Mesenteric fat pad (tissue), 1 donor: ENCODE measurements around the gene CBLL1. TPM values are rescaled to one million over a fixed set of nuclear protein-coding genes. Genes with fewer than 3 reads are reported as not detected.

Experiments used
- DNase-seq: peaks from one replicate; pipeline ENCODE4 v3.0.0-alpha.2; 2020; ENCODE audit warnings: low spot score
- total RNA-seq: library from RNA; stranded (reverse); fragmentation: NEBNext Ultra II Directional; extraction: Animal tissue kit (Norgen Biotek cat#: 25700); gene quantifications from one replicate; pipeline ENCODE4 v1.2.1, GENCODE V29; 2021
- donor health status: DM: yes; HTN: yes; CAD: no.

Gene CBLL1
- total RNA-seq, 1 donor from 2014 or later: 23.8 TPM

DNA sequence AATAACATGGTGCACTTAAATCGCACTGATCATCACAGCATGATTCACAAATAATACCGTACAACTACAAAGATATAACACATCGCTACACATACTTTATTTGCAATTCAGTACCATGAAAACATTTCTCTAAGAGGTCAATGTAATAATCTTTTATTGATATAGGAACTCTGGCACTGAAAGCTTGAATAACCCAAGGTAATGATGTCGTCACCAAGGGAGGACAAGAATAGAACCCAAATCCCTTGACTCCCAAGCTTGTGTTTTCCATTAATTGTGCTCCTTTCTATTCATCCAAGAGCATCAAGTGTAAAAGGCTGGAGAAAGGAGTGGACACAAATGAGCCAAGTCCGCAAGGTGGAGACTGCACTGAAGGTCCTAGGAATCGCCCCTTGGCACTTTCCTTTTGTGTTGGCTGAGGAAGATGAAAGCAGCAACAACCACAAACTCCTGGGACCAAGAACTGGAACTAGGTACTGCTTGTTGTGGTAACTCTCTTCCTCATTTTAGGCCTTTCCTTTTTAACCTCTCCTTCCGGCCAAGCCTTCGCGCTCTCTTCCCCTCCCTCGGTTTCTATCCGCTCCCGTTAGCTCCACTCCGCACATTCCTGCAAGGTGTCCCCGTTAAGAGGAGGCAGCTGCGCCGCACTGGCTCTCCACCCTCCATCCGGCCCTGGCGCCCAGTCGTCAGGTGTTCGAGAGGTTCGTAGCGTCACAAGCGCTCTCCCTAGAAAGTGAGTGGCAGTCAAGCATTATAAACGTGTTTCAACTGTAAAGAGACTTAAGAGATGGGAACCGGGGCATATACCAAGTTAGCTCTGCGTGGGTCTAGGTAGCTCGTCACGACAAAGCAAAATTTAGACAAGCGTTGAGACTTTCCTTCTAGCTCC, 1.0 kb upstream of the CBLL1 start:
- DNase-seq: no peak

DNA sequence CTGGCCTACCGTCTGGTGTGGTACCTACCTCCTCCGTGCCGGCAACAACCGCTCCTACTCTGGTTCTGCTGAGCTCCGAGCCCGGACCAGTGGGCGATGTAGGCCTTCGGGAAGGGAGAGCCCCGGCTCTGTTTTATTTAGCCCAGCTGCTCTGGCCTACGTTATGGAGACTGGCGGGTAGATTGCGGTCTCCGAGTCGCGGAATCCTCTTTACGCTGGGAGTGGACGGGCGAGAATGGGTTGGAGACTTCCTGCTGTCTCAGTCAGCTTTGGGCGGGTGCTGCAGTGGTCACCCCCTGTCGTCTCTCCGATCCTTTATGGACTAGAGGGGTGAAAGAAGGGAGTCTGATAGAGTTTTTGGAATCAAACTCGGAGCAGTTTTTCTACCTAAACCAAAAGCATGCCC, 406 bp downstream of the CBLL1 start:
- no peak for DNase-seq

DNA sequence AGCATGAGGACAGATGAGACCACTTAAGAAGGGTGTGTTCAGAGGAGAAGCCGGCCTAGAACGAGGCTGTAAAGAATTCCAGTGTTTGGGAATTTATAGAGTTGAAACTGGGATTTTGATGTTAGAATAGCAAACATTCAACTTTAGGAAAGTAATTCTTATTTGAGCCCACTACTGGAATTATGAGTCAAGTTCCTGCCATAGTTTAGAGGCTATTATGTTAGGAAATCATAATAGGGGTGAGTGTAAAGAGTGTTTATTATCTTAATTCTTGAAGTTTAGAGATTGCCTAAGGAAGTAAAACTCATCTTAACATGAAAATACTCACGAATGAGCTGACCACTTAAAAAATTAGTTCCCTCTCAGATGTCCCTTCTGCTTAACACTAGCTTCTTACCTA, 2.1 kb downstream of the CBLL1 start:
- DNase-seq: no peak

DNA sequence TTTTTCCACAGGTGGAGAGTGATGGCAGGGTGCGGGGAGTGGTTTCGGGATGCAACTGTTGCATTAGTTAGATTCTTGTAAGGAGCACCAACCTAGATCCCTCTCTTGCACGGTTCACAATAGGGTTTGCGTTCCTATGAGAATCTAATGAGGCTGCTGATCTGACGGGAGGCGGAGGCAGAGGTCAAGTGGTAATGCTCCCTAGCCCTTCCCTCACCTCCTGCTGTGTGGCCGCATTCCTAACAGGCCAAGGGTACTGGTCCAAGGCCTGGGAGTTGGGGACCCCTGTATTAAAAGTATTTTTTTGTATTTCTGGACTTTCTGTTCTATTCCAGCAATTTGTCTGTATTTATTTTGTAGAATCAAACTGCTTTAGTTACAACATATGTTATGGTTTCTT, 7.2 kb downstream of the CBLL1 start:
- DNase-seq: no peak

DNA sequence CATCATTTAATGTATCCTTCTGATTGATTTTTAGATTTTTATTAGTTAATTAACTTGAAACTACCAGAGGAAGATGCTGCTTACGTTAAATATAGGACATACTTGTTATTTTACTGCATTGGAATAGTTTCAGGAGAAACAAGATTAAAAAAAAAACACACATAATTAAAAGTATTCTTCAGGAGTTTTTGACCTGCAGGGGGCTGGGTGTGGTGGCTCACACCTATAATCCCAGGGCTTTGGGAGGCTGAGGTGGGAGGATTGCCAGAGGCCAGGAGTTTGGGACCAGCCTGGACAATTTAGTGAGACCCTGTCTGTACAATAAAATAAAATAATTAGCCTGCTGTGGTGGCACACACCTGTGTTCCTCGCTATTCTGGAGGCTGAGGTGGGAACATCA, 10.7 kb downstream of the CBLL1 start:
- no peak for DNase-seq

DNA sequence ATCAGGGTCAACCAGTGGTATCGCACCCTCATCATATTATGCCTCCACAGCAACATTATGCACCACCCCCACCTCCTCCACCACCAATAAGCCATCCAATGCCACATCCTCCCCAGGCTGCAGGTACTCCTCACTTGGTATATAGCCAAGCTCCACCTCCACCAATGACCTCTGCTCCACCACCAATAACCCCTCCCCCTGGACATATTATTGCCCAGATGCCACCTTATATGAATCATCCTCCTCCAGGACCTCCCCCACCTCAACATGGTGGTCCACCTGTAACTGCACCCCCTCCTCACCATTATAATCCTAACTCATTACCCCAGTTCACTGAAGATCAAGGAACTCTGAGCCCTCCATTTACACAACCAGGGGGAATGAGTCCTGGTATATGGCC, 14.7 kb downstream of the CBLL1 start:
- DNase-seq: no peak

DNA sequence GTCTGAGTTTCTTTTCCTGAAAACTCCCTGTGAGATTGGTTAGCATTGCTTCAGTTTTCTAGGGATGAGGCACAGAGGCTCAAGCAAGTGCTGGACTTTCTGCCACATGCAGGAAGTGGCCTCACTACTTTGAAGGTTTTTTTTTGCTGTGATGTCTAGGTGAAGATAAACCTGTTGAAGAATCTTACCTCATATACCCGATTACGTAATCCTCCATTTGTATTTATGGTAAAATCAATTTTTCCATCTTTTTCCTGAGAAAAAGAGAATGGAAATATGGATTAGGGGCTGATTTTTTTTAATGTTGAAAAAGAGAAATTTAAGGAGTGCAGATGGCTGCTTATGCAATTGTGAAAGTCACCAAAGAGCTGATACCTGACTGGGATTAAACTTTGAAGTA, 23.4 kb downstream of the CBLL1 start:
- DNase-seq: no peak

DNA sequence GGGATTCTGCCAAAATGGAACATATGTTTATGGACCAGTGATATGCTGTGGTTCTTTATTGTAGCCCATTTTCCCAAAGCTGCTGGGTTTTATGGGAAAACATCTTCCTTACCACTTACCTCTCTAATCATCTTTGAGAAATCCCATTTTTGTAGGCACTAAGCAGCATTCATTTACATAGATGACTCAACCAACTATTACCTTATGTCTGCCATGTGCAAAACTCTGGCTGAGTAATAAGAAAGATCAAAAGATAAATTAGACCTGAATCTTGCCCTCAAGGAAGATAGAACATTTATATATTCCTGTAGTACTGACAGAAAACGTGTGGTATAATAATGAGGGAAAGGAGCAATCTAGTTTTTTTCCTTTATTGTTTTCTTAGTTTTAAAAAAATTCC, 24.3 kb downstream of the CBLL1 start:
- DNase-seq: no peak

DNA sequence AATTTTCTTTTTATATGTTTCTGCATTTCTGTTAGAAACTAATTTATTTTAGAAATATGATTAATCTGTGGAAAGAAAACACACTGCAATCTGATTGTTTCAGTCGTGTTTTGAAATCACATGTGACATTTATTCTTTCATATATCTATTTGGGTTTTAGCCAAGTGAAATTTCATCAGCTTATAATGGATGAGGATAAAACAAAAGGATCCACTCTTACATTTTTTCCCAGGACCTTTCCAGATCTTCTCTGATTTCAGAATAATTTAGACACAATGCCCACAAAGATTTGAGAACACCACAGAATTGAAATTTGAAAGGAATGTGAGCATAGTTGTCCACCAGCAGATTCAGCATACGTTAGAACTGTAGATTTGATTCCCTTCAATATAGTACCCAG, 29.1 kb downstream of the CBLL1 start:
- no peak for DNase-seq

DNA sequence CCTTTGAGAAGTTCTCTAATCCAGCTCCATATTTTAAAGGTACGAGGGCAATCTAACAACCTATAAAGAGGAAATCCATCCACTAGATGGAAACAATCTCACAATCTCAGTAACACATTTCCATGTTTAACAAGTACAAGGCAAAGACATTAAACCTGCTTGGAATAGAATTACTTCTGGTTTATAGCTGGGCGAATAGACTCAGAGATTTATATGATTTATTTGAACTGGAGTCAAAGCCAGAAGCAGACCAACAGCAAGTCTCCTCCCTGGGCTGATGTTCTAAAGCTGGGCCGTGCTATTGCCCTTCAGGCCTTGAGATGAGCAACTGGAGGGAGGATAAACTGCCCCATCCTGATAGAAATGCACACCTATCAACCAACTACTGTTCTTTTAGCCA, 33.8 kb downstream of the CBLL1 start:
- no peak for DNase-seq

DNA sequence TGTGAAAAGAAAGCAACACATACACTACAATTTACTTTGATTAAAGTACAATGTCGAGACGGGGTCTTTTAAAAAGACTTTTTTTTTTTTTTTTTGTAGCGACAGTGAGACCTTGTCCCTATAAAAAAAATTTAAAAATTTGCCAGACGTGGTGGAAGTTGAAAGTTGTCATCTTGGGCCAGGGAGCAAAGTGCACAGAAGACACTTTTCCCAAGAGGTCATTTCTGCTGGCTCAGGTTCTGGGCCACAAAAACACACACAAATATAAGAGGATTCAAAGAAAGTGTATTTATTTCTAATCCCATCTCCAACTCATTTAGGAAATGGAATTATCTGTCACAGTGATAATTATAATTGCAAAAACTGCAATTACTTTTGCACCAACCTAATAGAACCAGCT, 34.3 kb downstream of the CBLL1 start:
- DNase-seq: no peak

DNA sequence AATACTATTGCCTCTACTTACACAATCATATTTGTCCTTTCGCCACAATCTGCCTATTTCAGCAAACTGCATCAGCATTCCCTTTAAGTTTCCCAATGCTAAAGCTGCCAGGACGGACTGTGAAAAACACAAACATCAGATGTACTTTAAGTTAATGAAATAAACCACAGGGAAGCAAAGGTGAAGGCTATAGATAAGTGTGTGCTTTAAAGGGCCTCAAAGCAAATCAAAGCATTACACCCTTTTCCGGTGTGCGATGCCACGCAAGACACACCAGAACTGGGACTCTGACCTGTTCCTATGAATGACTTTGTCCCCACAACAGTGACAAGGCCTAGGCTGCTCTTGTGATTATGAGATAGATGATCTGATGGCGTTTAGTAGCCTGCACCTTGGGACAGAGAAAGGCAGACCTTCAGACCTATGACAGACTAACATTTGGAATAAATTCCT, 35.7 kb downstream of the CBLL1 start:
- DNase-seq: no peak

DNA sequence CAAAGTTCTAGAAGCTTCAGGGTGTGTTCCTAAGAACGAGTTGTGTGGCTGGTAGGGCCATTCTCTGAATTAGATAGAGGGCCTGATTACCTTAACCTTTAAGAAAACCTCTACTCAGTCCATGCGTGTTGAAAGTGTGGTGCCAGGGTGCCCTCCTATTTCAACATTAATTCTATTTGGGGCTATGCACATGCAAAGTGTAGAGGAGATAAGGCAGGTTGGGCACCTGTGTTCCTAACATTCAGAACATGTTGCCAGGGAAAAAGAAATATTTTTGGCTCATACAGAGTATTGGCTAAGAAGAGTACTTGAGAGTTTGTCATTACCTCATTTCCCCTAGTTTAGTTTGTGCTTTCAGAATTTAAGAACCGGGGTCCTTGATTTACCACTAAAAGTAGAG, 38.4 kb downstream of the CBLL1 start:
- no peak for DNase-seq

DNA sequence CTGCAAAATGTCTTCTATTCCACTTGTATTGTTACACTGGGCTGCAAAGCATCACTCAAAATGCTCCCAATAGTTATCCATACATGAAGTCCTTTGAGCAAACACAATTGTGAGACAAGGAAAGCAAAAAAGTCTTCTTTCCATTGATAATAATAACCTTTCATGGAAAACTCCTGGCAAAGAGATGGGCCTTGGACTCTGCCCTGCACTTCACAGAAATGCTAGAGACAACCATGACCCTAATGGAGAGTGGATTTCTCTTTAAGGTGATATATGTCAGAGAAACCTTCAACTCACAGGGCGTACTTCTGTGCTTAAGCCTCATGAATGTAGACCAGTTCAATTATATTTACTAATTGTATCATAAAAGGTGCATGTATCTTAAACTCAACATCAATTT, 39.7 kb downstream of the CBLL1 start:
- DNase-seq: no peak

DNA sequence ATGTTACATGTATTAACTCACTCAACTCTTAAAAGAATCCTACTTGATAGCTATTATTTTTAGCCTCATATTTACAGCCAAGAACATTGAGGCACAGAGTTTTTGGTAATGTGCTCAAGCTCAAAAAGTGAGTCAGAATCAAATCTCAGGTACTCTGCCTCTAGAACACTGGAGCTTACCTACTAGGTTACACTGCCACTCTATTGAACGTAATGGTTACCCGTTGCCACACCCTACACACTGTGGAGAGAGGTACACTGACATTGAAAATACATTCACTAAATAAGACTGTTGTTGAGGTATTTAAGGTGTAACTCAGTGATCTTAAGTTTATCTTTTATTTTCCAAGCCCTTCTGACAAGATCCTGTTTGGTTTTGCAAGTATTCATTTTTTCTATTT, 41.2 kb downstream of the CBLL1 start:
- DNase-seq: no peak

DNA sequence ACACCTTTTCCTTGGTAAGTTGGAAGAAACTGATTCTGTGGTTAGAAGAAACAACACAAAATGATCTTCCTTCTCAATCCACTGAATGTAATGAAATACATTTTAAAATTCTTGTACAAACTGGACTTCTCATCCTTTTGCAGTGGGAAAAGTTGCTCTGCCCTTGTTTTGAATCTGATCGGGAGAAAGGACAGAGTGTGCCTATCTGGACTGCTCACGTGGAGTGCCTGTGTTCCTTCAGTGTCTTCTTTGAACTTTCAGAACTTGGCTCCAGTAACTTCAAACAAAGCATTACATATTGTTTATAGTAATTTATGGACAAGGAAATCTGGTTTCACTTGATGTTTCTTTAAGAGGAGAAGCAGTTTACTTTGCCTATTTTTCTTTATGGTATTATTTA, 42.0 kb downstream of the CBLL1 start:
- DNase-seq: no peak

DNA sequence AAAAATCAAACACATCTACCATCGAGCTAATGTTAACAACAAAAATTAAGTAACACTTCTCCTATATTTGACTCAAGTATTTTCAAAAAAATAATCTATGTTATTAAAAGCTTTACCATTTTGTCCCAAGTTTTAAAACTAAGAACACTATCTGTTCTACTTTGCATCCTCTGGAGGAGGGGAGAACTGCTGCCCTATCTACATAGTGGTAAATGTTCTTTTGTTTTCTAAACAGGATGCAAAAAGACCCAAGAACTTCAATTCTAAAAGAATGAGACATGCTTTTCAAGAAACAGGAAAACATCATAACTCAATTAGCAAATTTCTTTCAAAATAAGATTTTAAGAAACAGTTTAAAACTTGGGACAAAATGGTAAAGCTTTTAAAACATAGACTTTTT, 44.3 kb downstream of the CBLL1 start:
- no peak for DNase-seq

DNA sequence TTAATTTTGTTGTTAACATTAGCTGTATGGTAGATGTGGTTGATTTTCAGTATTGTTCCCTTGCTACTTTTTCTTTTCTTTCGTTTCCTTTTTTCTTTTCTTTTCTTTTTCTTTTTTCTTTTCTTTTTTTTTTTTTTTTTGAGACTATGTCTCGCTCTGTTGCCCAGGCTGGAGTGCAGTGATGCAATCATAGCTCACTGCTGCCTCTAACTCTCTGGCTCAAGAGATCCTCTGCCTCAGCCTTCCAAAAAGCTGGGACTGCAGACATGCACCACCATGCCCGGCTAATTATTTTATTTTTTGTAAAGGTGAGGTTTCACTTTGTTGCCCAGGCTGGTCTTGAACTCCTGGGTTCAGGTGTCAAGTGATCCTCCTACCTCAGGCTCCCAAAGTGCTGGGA, 44.7 kb downstream of the CBLL1 start:
- DNase-seq: no peak

DNA sequence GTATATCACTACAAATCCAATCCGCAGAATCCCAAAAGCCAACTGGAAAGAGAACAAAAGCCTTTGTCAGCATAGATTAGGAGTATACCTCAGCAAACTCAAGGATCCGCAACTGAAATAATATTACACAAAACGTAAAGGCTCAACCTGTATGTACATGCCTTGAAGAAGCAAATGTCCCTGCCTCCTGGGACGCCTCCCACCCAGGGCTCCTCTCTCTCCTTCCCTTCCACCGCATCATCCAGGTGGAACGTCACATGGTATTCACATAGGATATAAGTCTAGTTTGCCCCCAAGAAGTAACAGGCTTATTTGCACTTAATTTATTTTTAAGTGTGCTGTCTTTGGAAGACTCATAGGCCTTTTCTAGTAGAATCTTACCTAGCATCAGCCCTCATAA, 45.7 kb downstream of the CBLL1 start:
- no peak for DNase-seq

DNA sequence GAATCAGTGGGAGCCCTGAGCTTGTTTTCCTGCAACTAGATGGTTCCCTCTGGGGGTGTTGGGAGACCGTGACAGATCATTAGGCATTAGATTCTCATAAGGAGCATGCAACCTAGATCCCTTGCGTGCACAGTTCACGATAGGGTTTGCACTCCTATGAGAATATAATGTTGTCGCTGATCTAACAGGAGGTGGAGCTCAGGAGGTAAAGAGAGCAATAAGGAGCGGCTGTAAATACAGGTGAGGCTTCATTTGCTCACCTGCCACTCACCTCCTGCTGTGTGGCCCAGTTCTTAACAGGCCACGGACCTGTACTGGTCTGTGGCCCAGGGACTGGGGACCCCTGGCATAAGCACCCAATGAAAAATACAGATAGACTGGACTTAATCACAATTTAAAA, 48.4 kb downstream of the CBLL1 start:
- no peak for DNase-seq

DNA sequence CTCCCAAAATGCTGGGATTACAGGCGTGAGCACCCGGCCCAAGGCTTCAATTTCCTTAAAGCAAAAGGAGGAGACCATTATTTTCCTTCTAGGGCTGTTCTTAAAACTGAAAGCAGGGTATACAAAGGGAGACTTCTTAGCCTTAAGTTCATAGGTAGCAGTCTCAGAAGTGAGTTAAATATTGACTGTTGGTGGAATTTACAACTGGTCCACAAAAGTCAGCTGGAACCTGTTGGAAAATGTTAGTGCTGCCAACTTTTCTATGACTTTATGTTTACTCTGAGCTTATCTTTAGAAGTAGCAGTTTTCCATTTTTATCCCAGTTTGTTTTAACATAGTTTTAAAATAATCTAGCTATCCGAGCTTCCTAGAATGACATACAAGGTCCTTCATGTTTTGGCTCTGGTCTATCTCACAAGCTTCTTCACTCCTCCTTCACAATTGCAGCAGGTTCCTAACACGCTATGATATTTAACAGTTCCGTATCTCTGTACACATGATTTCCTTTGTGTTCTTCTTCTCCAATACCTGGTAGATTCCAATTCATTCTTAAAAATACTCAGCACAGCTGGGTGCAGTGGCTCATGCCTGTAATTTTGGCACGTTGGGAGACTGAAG, 55.8 kb downstream of the CBLL1 start:
- no peak for DNase-seq

DNA sequence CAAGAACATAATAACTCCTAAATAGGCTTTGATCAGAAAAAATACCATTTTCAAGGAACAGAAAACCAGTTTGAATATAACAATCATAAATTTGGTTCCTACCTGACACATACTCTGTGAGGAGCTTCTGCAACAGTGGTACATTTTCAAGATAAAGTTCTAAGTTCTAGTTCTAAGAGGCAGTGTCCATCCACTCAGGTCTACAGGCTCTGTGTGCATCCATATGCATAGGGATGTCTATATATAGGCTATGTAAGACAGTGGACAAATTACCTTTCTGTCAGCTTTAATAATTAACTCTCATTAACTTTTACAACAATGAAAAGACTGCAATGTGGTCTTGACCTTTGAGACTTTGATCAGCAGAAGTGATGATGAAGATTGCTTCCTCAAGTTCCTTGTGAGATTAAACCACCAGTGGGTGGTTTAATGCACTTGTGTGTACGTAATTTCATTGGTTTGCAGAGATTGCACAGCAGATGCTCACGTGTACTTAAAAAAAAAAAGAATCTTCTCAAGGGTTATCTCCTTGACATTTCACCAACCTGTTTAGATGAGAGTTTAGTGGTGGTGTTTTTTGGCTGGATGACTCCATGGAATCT, 59.2 kb downstream of the CBLL1 start, which contains the start of gene SLC26A3:
TSS of gene SLC26A3 (minus strand) at position 215 of the 602 bp plus-strand sequence. CDS start 8,714 bp downstream, outside the sequence.
- no peak for DNase-seq
